HepG2 (cell line): ENCODE measurements around the gene MTO1. TPM values are rescaled to one million over a fixed set of nuclear protein-coding genes. Genes with fewer than 3 reads are reported as not detected.

Experiments
- ATM ChIP-seq: fragments of 450-650 bp; IDR thresholded peaks from 2 replicates; pipeline ENCODE4 v1.7.1; 2017; ENCODE audit warnings: mild to moderate bottlenecking, borderline replicate concordance
- BRD4 ChIP-seq: sonication (generic); formaldehyde crosslinking; IDR thresholded peaks from 2 replicates; pipeline ENCODE4 v1.4.0; 2020; ENCODE audit warnings: missing genetic modification reagents
- CHD2 ChIP-seq: IDR thresholded peaks from 2 replicates; pipeline ENCODE4 v1.6.1; 2011; ENCODE audit warnings: low read depth, low read length, improper control_type of control experiment
- ETS1 ChIP-seq: sonication (generic); formaldehyde crosslinking; IDR thresholded peaks from 2 replicates; pipeline ENCODE4 v1.4.0; 2020; ENCODE audit warnings: missing genetic modification reagents
- KMT2A ChIP-seq: sonication (generic); formaldehyde crosslinking; IDR thresholded peaks from 2 replicates; pipeline ENCODE4 v1.4.0; 2020; ENCODE audit warnings: missing genetic modification reagents
- POLR2AphosphoS5 ChIP-seq: IDR thresholded peaks from 2 replicates; pipeline ENCODE4 v1.6.1; 2012; ENCODE audit warnings: low read depth, low read length
- UBTF ChIP-seq: sonication (generic); formaldehyde crosslinking; IDR thresholded peaks from 2 replicates; pipeline ENCODE4 v1.4.0; 2020; ENCODE audit warnings: mild to moderate bottlenecking, missing genetic modification reagents
- YEATS4 ChIP-seq: sonication (generic); formaldehyde crosslinking; IDR thresholded peaks from 2 replicates; pipeline ENCODE4 v1.4.0; 2020; ENCODE audit warnings: missing genetic modification reagents, borderline replicate concordance
- ZBTB43 ChIP-seq: sonication (generic); formaldehyde crosslinking; conservative IDR thresholded peaks from 2 replicates; pipeline ENCODE4 v1.4.0; 2020; ENCODE audit warnings: missing genetic modification reagents
- ZNF432 ChIP-seq: sonication (generic); formaldehyde crosslinking; IDR thresholded peaks from 2 replicates; pipeline ENCODE4 v1.5.0; 2020; ENCODE audit warnings: missing genetic modification reagents, mild to moderate bottlenecking, borderline replicate concordance
- ZNF720 ChIP-seq: sonication (generic); formaldehyde crosslinking; IDR thresholded peaks from 2 replicates; pipeline ENCODE4 v1.4.0; 2020; ENCODE audit warnings: missing genetic modification reagents
- polyA plus RNA-seq, 8 experiments: library from polyadenylated mRNA; depleted of rRNA in 3 of 8; stranded (reverse) in 7 of 8; unstranded in 1 of 8; fragments of >200 nt; fragmentation: Illumina TruSeq in 4 of 8; extraction: Trizol in 4 of 8; gene quantifications; 2 replicates each; pipeline versions ENCODE4 v1.2.1 to v1.2.3, GENCODE V29; 2011 to 2016; ENCODE audit warnings: low read depth in 4 of 8, missing spikeins in 1 of 8, mixed read lengths in 1 of 8; ENCODE audit not compliant: insufficient read depth in 1 of 8
- total RNA-seq, 5 experiments: library from RNA; depleted of rRNA; stranded (reverse); fragments of >200 nt; fragmentation: Illumina TruSeq; extraction: Trizol; gene quantifications; 2 replicates each; pipeline ENCODE4 v1.2.3, GENCODE V29; 2016; ENCODE audit warnings: low read depth in 1 of 5
- TF ChIP-seq, protein P1 (sequence below): sonication (generic); formaldehyde crosslinking; IDR thresholded peaks from 2 replicates; pipeline ENCODE4 v1.5.0; 2020; ENCODE audit warnings: mild to moderate bottlenecking, missing genetic modification reagents, borderline replicate concordance
- TF ChIP-seq, protein P2 (sequence below): sonication (generic); formaldehyde crosslinking; IDR thresholded peaks from 2 replicates; pipeline ENCODE4 v1.5.0; 2020; ENCODE audit warnings: missing genetic modification reagents

Gene MTO1
- total and polyA plus RNA-seq, 2 of the 13 experiments (the other 11 are each of a cell fraction or from before 2014, with no cell fraction given): 21.1 to 45.3 TPM

GRCh38 chr6:73520688-73521350 lies 59.3 kb downstream of the MTO1 start, which contains the start of gene EEF1A1 (continued):
- TF ChIP-seq, protein P1, sequence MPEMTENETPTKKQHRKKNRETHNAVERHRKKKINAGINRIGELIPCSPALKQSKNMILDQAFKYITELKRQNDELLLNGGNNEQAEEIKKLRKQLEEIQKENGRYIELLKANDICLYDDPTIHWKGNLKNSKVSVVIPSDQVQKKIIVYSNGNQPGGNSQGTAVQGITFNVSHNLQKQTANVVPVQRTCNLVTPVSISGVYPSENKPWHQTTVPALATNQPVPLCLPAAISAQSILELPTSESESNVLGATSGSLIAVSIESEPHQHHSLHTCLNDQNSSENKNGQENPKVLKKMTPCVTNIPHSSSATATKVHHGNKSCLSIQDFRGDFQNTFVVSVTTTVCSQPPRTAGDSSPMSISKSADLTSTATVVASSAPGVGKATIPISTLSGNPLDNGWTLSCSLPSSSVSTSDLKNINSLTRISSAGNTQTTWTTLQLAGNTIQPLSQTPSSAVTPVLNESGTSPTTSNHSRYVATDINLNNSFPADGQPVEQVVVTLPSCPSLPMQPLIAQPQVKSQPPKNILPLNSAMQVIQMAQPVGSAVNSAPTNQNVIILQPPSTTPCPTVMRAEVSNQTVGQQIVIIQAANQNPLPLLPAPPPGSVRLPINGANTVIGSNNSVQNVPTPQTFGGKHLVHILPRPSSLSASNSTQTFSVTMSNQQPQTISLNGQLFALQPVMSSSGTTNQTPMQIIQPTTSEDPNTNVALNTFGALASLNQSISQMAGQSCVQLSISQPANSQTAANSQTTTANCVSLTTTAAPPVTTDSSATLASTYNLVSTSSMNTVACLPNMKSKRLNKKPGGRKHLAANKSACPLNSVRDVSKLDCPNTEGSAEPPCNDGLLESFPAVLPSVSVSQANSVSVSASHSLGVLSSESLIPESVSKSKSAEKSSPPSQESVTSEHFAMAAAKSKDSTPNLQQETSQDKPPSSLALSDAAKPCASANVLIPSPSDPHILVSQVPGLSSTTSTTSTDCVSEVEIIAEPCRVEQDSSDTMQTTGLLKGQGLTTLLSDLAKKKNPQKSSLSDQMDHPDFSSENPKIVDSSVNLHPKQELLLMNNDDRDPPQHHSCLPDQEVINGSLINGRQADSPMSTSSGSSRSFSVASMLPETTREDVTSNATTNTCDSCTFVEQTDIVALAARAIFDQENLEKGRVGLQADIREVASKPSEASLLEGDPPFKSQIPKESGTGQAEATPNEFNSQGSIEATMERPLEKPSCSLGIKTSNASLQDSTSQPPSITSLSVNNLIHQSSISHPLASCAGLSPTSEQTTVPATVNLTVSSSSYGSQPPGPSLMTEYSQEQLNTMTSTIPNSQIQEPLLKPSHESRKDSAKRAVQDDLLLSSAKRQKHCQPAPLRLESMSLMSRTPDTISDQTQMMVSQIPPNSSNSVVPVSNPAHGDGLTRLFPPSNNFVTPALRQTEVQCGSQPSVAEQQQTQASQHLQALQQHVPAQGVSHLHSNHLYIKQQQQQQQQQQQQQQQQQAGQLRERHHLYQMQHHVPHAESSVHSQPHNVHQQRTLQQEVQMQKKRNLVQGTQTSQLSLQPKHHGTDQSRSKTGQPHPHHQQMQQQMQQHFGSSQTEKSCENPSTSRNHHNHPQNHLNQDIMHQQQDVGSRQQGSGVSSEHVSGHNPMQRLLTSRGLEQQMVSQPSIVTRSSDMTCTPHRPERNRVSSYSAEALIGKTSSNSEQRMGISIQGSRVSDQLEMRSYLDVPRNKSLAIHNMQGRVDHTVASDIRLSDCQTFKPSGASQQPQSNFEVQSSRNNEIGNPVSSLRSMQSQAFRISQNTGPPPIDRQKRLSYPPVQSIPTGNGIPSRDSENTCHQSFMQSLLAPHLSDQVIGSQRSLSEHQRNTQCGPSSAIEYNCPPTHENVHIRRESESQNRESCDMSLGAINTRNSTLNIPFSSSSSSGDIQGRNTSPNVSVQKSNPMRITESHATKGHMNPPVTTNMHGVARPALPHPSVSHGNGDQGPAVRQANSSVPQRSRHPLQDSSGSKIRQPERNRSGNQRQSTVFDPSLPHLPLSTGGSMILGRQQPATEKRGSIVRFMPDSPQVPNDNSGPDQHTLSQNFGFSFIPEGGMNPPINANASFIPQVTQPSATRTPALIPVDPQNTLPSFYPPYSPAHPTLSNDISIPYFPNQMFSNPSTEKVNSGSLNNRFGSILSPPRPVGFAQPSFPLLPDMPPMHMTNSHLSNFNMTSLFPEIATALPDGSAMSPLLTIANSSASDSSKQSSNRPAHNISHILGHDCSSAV (CRISPR knock-in tag): no peak; the same call in 1 of the 2 replicates
- TF ChIP-seq BRD4 (CRISPR knock-in tag): peak; percentile 87; the same call in 1 of the 2 replicates
- TF ChIP-seq POLR2AphosphoS5: peak; percentile 100
- peak; percentile 82; the same call in 1 of the 2 replicates for TF ChIP-seq ETS1 (CRISPR knock-in tag)
- TF ChIP-seq UBTF (CRISPR knock-in tag): peak; percentile 87
- TF ChIP-seq, protein P2, sequence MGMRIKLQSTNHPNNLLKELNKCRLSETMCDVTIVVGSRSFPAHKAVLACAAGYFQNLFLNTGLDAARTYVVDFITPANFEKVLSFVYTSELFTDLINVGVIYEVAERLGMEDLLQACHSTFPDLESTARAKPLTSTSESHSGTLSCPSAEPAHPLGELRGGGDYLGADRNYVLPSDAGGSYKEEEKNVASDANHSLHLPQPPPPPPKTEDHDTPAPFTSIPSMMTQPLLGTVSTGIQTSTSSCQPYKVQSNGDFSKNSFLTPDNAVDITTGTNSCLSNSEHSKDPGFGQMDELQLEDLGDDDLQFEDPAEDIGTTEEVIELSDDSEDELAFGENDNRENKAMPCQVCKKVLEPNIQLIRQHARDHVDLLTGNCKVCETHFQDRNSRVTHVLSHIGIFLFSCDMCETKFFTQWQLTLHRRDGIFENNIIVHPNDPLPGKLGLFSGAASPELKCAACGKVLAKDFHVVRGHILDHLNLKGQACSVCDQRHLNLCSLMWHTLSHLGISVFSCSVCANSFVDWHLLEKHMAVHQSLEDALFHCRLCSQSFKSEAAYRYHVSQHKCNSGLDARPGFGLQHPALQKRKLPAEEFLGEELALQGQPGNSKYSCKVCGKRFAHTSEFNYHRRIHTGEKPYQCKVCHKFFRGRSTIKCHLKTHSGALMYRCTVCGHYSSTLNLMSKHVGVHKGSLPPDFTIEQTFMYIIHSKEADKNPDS (CRISPR knock-in tag): peak; percentile 15; the same call in 1 of the 2 replicates
- TF ChIP-seq CHD2: peak; percentile 52; the same call in 1 of the 2 replicates
- peak; percentile 58 for TF ChIP-seq KMT2A (CRISPR knock-in tag)
- TF ChIP-seq ZBTB43 (CRISPR knock-in tag): peak; percentile 78
- peak; percentile 88 for TF ChIP-seq YEATS4 (CRISPR knock-in tag)
- no peak for TF ChIP-seq ATM
- TF ChIP-seq ZNF720 (CRISPR knock-in tag): 0 out of 2 replicates have a peak, but pooled peaks have one; percentile 69
- 0 out of 2 replicates have a peak, but pooled peaks have one; percentile 34 for TF ChIP-seq ZNF432
